ENCODE measurements around the gene EPB41.
A peak's percentile ranks its signal among the peaks of the same experiment; 100 is the strongest.

The EPB41 gene

DNA sequence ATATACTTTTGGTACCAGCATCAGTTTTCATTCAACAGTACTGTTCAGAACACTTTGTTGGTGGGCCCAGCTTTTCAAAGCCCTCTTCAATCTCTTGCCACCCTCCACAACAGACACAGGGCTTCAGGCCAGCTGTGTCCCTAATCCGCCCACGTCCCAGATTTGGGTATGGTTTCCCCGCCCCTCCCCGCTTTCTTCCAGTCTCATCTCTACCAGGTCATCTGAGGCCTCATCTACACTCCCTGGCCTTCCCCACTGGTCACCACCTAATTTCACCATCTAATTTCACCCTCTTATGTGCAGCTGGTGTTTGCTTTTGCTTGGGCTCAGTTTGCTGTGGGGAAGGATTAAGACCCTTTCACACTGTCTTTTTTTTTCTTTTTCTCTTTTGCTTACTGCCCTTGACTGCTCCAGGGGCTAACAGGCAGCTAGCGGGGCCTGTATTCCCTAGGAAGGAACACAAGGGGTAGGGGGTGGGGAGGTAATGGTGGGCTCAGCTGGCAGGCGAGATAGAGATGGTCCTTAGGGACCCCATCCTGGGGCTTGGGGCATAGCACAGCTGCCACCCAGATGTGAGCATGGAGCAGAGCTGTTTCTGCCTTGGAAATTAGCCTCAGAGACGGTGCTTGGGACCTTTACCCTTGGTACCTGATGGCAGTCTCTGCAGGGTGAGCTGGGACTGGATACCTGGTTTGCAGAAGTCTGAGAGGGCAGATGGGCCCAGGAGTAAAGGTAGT lies 3.8 kb upstream of the EPB41 start:
- TF ChIP-seq ARNT (IDR thresholded peaks at IDR 0.05): no peak
- TF ChIP-seq FOXA1 (IDR thresholded peaks at IDR 0.05): no peak
- no peak for TF ChIP-seq ELF4 (IDR thresholded peaks at IDR 0.05)
- no peak for TF ChIP-seq PKNOX1 (IDR thresholded peaks at IDR 0.05)
- no peak for TF ChIP-seq NFRKB (IDR thresholded peaks at IDR 0.05)
- no peak for TF ChIP-seq L3MBTL2 (conservative IDR thresholded peaks at IDR 0.05)
- TF ChIP-seq FOXM1 (IDR thresholded peaks at IDR 0.05; ENCODE audit: borderline replicate concordance): no peak
- TF ChIP-seq FOXK2 (IDR thresholded peaks at IDR 0.05): no peak
- no peak for TF ChIP-seq LEF1 (IDR thresholded peaks at IDR 0.05; ENCODE audit: borderline replicate concordance)
- no peak for TF ChIP-seq ZNF384 (IDR thresholded peaks at IDR 0.05)
- no peak for TF ChIP-seq HDGF (IDR thresholded peaks at IDR 0.05; ENCODE audit: borderline replicate concordance)
- no peak for TF ChIP-seq CTBP1 (IDR thresholded peaks at IDR 0.05; ENCODE audit: borderline replicate concordance)
- CTCF ChIA-PET: no interaction called here
- no peak for DNase-seq (ENCODE audit: extremely low spot score)
- POLR2A ChIA-PET: no interaction called here

DNA sequence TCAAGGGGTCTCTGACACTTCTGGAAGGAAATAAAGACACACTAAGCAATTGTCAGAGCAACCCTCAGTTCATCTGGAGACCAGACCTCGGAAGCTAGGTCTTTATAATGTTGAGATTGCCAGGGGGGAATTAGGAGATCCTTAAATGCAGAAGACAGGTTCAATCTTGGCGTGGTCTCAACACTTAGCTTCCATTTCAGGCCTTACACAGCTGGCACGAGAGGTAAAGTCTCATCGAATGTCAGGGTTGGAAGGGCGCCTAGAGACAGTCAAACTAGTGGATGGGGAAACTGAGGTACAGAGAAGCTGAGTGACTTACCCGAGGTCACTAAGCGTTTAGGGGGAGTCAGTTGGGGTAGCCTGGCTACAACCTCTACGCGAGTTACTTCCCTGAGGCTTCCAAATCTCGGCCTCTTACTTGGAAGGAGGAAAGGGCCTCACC lies 562 bp upstream of the EPB41 start:
- no peak for DNase-seq (ENCODE audit: extremely low spot score)
- TF ChIP-seq HDGF (IDR thresholded peaks at IDR 0.05; ENCODE audit: borderline replicate concordance) (peak; percentile 96; the same call in 1 of the 2 replicates), PKNOX1 (IDR thresholded peaks at IDR 0.05) (no peak)
- ChIA-PET CTCF (interaction anchor here (1.0 kb wide), 1 partner anchor 268 kb away, joined by 3 read pairs; the partner anchor contains the start of gene SRSF4), POLR2A (interaction anchor here (0.9 to 2.7 kb wide), 18 partner anchors 8 to 268 kb away, joined by 3 to 12 read pairs (median 4); partner anchors contain the start of genes SRSF4 and YTHDF2)

- POLR2A ChIA-PET: interaction anchor here (0.6 to 2.7 kb wide), 10 partner anchors 12 to 267 kb away, joined by 3 to 12 read pairs (median 4); partner anchors contain the start of genes SRSF4 and YTHDF2
- TF ChIP-seq L3MBTL2 (conservative IDR thresholded peaks at IDR 0.05): peak; percentile 75
- TF ChIP-seq SUZ12 (IDR thresholded peaks at IDR 0.05): no peak
- CTCF ChIA-PET: interaction anchor here (0.6 kb wide), 1 partner anchor 1680 kb away, joined by 3 read pairs; no protein-coding TSS in a partner anchor
- DNase-seq (ENCODE audit: extremely low spot score): peak; percentile 62
These were observed 894 bp downstream of the EPB41 start for GRCh38 chr1:28915031-28915895.

DNA sequence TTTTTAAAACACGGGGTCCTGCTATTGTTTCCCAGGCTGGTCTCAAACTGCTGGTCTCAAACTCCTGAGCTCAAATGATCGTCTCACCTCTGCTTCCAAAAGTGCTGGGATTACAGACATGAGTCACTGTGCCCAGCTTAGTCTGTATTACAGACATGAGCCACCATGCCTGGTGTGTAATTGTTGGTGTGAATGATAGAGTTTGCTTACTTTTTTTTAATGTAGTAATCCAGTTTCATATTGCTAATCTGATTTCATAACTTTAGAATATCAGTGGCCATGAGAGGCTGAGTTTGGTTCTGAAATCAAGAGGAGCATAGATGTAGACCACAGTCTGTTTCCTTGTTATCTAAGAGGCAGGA lies 3.4 kb downstream of the EPB41 start:
- no peak for TF ChIP-seq ELF4 (IDR thresholded peaks at IDR 0.05)
- ChIA-PET POLR2A (no interaction called here), CTCF (interaction anchor here (1.0 kb wide), 1 partner anchor 34 kb away, joined by 3 read pairs; no protein-coding TSS in a partner anchor)
- no peak for DNase-seq (ENCODE audit: extremely low spot score)

- ChIA-PET POLR2A (no interaction called here), CTCF (no interaction called here)
- DNase-seq (ENCODE audit: extremely low spot score): no peak
- TF ChIP-seq CTBP1 (IDR thresholded peaks at IDR 0.05; ENCODE audit: borderline replicate concordance) (no peak), NFRKB (IDR thresholded peaks at IDR 0.05) (no peak), ELF4 (IDR thresholded peaks at IDR 0.05) (no peak), PKNOX1 (IDR thresholded peaks at IDR 0.05) (no peak), LEF1 (IDR thresholded peaks at IDR 0.05; ENCODE audit: borderline replicate concordance) (no peak), FOXK2 (IDR thresholded peaks at IDR 0.05) (no peak), FOXA1 (IDR thresholded peaks at IDR 0.05) (no peak), BHLHE40 (IDR thresholded peaks at IDR 0.05; ENCODE audit: borderline replicate concordance) (no peak), HDGF (IDR thresholded peaks at IDR 0.05; ENCODE audit: borderline replicate concordance) (no peak), TARDBP (IDR thresholded peaks at IDR 0.05) (no peak), ARNT (IDR thresholded peaks at IDR 0.05) (no peak), FOXM1 (IDR thresholded peaks at IDR 0.05; ENCODE audit: borderline replicate concordance) (no peak), ZNF384 (IDR thresholded peaks at IDR 0.05) (no peak), L3MBTL2 (conservative IDR thresholded peaks at IDR 0.05) (no peak), SP1 (IDR thresholded peaks at IDR 0.05) (no peak), SUZ12 (IDR thresholded peaks at IDR 0.05) (no peak)
These were observed 7.0 kb downstream of the EPB41 start for GRCh38 chr1:28921286-28921869.

GRCh38 chr1:28925350-28925891 lies 11.1 kb downstream of the EPB41 start:
- no peak for DNase-seq (ENCODE audit: extremely low spot score)
- CTCF ChIA-PET: interaction anchor here (0.7 kb wide), 1 partner anchor 49 kb away, joined by 4 read pairs; no protein-coding TSS in a partner anchor
- TF ChIP-seq L3MBTL2 (conservative IDR thresholded peaks at IDR 0.05) (no peak), LEF1 (IDR thresholded peaks at IDR 0.05; ENCODE audit: borderline replicate concordance) (no peak), NFRKB (IDR thresholded peaks at IDR 0.05) (no peak), SUZ12 (IDR thresholded peaks at IDR 0.05) (no peak), BHLHE40 (IDR thresholded peaks at IDR 0.05; ENCODE audit: borderline replicate concordance) (no peak), FOXA1 (IDR thresholded peaks at IDR 0.05) (no peak), ELF4 (IDR thresholded peaks at IDR 0.05) (no peak), HDGF (IDR thresholded peaks at IDR 0.05; ENCODE audit: borderline replicate concordance) (no peak), SP1 (IDR thresholded peaks at IDR 0.05) (no peak), FOXK2 (IDR thresholded peaks at IDR 0.05) (no peak), ARNT (IDR thresholded peaks at IDR 0.05) (no peak), ZNF384 (IDR thresholded peaks at IDR 0.05) (no peak), TARDBP (IDR thresholded peaks at IDR 0.05) (no peak), FOXM1 (IDR thresholded peaks at IDR 0.05; ENCODE audit: borderline replicate concordance) (no peak), CTBP1 (IDR thresholded peaks at IDR 0.05; ENCODE audit: borderline replicate concordance) (no peak), PKNOX1 (IDR thresholded peaks at IDR 0.05) (no peak)
- POLR2A ChIA-PET: interaction anchor here (0.6 to 3.5 kb wide), 2 partner anchors 11 kb away, joined by 4 to 12 read pairs; partner anchors contain the start of gene EPB41
